Activated CD4-positive, alpha-beta T cell treated with anti-CD3 and anti-CD28 coated beads for 1 hour (primary cell): ENCODE measurements around the gene MGAT2.
A peak's percentile ranks its signal among the peaks of the same experiment; 100 is the strongest.
"Not testable (repeated sequence)": the region's sequence is repeated elsewhere in the genome, so short reads cannot be mapped to it uniquely, and the experiment has no call there.

Experiments
- DNase-seq: peaks from one replicate; pipeline ENCODE4 v3.0.0-alpha.2; 2020

MGAT2 gene

GRCh38 chr14:49620182-49621113 is at the start of gene MGAT2, which contains the start of gene RPL36AL:
Gene MGAT2, plus strand, starts transcription at chr14:49620799. Its CDS starts 470 bp downstream, at chr14:49621269.
Gene RPL36AL, minus strand, starts transcription at chr14:49620626. Its CDS starts 1,522 bp downstream, at chr14:49619104.
- peak; percentile 88 for DNase-seq

DNA sequence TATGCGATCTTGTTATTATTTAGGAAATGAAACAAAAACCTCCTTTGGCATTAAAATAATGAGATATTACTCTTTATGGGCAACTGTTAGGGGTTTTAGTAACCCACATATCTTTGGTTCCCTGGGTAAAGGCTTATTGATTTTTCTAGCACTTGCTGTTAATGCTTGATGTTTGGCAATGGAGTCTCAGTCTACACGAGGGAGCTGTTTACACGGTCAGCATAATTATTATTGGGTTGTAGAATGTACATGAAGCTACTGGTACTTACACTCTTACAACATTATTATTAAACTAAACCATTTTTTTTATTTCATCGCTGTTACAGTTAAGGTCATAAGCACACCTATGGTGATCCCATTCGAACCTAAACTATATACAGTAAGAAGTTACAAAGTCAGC is 46.6 kb upstream of the MGAT2 start:
- no peak for DNase-seq

GRCh38 chr14:49578141-49578540 is 42.5 kb upstream of the MGAT2 start:
- DNase-seq: no peak

DNA sequence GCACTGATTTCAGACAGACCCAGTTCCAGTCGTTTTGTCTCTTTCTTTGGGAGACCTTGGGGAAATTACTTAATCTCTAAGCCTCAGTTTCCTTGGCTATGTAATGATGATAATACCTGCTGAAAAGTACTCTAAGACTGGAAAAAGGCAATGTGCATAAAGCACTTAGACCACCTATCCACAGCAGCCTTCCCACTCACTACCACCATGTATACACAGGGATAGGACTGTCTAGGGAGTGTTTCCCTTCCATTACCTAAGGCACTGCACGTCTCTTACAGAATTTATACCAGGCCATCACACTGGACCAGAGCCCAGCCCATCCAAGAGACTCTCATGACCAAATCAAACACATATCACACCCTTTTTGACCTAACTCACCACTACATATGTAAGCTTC is 40.8 kb upstream of the MGAT2 start:
- DNase-seq: no peak

DNA sequence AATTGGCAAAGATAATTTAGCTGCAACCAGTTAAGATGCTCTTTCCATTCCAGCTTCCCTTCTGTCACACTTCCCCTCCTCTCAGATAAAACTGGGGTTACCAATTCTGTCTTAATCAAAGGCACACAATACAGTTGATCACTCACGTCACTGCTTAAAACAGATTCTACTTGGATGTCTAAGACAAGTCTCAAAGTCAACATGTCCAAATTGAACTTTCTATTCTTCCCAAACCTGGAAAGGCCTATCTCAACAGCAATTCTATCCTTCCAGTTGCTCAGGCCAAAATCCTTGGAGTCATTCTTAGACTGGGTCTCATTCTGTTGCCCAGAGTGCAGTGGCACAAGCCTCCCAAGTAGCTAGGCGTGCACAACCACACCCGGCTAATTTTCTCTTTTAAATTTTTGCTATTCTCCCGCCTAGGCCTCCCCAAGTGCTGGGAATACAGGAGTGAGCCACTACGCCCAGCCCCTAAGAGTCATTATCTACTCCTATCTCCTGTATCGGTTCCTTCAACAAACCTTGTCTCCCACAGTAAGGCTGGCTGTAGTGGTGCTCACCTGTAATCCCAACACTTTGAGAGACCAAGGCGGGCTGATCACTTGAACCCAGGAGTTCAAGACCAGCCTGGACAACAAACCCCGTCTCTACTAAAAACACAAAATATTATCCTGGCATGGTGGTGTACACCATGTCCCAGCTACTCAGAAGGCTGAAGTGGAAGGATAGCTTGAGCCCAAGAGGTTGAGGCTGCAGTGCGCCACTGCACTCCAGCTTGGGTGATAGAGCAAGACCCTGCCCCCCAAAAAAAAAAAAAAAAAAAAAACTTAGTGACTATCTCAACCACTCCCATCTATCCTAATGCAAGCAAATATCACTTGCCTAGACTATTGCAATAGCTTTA is 39.1 kb upstream of the MGAT2 start:
- DNase-seq: no peak

GRCh38 chr14:49582113-49582977 is 38.3 kb upstream of the MGAT2 start:
- DNase-seq: no peak

GRCh38 chr14:49583629-49584028 is 37.0 kb upstream of the MGAT2 start:
- DNase-seq: no peak

DNA sequence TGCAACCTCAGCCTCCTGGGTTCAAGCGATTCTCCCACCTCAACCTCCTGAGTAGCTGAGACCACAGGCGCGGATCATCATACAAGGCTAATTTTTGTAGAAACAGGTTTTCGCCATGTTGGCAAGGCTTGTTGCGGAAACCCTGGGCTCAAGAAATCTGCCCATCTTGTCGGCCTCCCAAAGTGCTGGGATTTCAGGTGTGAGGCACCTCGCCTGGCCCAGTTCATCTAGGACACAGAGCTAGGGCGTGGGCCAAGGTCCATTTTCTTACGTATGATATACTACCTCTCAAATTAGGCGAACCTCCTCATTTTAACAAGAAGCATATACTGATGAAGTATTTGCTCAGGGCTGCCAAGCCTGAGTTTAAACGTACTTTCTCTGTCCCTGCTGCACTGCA is 36.5 kb upstream of the MGAT2 start:
- DNase-seq: no peak

- DNase-seq: not testable (repeated sequence)
Observed at GRCh38 chr14:49584981-49585640, 35.5 kb upstream of the MGAT2 start.

DNA sequence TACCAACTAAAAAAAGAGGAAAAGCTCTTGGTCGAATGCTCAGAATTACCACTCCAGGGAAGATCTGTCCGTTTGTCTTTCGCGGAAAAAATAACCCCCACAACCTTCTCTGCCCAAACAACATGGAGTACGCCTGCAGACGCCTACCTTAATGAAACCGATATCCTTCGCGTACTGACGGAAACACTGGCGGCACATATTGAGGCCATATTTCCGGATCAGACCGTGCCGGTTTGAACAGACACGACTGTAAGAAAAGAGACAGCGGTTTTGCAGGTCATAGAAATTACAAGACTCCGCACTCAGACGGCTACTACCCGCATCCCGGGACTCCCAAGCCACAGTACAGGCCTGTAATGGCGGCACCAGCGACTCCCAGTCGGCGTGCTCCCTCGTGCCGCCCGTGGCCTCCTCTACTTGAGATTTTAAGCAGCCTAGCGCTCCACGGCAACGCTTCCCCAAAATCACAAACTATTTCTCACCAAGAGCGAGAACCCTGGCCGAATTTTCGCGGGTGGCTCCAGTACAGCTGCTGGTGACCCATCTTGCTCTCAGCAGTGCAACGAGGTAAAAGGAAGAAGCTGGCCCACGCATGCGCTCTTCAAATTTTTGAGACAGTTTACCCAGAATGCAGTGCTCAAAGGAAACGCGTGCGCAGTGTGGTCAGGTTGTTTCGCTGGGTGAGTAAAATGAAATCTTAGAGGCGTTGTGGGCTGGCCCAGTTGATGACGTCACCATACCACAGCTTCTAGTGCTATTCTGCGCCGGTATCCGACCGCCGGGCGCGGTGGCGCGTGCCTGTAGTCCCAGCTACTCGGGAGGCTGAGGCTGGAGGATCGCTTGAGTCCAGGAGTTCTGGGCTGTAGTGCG is 34.6 kb upstream of the MGAT2 start, which contains the start of gene RPS29:
Gene RPS29, minus strand, starts transcription at position 578 of the 870 bp plus-strand sequence. Its CDS starts 34 bp downstream, at position 544.
- DNase-seq: peak; percentile 98

- DNase-seq: peak; percentile 31
Observed at GRCh38 chr14:49586673-49587460, 33.7 kb upstream of the MGAT2 start.

DNA sequence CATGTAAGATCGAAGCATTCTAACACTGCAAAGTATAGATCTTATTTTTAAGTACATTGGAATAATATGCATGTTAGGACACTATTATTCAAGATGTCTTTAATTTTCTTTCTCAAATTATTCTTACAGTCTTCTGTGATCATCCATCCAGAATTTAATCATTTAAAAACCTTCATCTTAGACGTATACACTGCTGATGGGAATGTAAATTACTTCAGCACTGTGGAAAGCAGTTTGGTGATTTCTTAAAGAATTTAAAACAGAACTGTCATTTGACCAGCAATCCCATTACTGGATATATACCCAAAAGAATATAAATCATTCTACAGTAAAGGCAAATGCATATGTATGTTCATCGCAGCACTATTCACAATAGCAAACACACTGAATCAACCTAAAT is 31.2 kb upstream of the MGAT2 start:
- DNase-seq: no peak

DNA sequence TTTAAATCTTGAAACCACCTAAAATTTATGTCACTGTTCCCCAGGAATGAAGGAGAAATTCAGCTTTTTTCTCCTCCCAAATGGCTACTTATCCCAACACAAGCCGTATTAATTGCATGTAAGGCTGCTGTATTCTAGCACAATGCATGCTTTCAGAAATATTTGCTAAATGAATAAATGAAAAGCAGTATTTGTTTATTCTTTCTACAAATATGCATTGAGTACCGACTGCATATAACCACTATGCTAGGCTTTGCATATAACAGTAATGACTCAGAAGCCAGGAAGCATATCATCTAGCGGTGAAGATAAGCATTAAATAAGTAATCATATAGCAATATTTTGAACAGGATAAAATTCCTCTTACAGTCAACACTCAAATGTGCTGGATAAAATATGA is 27.6 kb upstream of the MGAT2 start:
- DNase-seq: no peak

GRCh38 chr14:49594347-49595091 is 26.1 kb upstream of the MGAT2 start:
- no peak for DNase-seq

DNA sequence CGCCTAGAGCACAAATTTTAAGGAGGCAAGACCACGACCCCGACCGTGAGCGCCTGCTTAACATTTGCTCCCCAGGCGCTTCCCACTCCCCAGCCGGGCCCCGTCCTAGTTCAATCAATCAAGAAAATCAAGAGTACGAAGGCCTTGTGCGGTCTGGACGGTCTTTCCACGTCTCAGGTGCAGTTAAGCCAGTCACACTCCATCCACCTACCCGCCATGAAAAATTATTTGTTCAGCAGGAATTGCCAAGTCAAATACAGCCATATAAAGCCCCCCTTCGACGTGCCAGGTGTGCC is 22.5 kb upstream of the MGAT2 start:
- no peak for DNase-seq

GRCh38 chr14:49598485-49599300 is 21.9 kb upstream of the MGAT2 start, which contains the start of gene LRR1:
Gene LRR1, plus strand, starts transcription at chr14:49598940. Its CDS starts 81 bp downstream, at chr14:49599021.
- peak; percentile 74 for DNase-seq

GRCh38 chr14:49607583-49607982 is 13.0 kb upstream of the MGAT2 start:
- no peak for DNase-seq

DNA sequence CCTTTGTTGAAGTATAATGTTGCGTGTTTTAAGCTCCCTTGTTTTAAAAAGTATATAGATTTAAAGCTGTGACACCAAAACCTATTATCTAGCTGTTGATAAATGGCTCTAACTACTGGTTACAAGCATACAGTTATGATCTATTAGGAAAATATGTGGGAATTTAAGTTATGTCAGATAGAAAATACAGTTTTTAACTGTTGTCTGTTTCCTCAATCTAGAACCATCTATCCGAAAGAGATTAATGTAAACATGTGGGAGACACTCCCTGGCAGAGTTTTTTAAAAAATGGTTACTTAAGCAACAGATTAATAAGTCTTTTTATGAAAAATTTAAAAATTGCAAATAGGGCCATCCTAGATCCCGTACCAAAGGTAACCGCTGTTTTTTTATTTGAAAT is 8.3 kb upstream of the MGAT2 start:
- no peak for DNase-seq
